Activated T-cell treated with anti-CD3 and anti-CD28 coated beads for 24 hours (primary cell): ENCODE results near the gene DIABLO.
"Not testable (repeated sequence)": the region's sequence is repeated elsewhere in the genome, so short reads cannot be mapped to it uniquely, and the experiment has no call there.

Source experiments
- DNase-seq: peaks from one replicate; pipeline ENCODE4 v3.0.0-alpha.2; 2020; ENCODE audit warnings: low read depth

The DIABLO gene

DNA sequence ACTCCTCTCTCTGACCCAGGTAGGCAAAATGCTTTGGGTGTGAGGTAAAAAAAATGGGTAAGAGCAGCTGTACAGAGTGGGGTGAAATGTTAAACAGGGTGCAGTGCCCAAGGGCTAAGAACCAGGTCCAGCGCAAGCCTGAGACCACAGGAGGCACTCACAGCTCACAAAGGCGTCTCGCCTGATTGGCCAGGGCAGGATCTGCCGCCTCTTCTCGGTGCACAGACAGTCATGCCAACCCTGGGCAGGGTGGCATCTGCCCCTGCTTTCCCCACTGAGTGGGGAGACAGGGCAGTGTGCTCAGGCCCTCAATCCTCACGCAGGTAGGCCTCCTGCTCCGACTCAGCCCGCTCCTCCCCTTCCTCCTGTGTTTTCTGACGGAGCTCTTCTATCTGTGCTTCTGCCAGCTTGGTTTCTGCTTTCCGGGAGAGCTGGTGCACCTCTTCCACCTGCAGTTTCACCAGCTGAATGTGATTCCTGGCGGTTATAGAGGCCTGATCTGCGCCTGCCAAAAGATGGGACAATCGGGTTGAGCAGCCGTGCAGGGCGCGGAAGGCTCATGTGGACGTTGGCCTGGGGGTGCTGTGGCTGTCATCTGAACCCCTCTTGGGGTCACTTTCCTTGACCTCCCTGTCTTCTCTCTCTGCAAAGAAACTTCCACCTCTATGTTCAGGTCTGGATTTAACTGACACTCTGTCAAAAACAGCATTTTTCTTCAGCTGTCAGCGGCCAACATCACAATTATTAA, 17.6 kb downstream of the DIABLO start:
- DNase-seq = no peak

DNA sequence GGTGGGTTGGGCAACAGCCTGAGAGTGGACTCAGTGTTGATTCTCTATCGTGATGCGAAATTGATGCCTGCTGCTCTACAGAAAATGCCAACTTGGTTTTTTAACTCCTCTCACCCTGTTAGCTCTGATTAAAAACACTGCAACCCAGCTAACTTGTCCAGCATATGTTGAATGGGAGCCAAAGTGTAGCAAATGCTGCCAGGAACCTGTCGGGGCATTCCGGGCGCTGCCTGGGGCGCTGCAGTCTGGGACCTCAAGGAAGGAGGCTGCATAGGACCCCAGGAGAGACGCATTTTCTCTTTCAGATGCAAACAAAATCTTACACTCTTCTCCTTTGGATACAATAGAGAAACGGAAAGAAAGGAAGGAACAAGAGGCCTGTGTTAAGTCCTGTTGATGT, 18.5 kb downstream of the DIABLO start:
- no peak for DNase-seq

DNA sequence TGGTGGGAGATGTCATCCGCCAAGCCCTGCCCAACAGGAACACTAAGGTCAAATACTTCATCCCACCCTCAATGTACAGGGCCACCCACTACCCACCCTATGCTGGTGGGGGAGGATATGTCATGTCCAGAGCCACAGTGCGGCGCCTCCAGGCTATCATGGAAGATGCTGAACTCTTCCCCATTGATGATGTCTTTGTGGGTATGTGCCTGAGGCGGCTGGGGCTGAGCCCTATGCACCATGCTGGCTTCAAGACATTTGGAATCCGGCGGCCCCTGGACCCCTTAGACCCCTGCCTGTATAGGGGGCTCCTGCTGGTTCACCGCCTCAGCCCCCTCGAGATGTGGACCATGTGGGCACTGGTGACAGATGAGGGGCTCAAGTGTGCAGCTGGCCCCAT, 18.9 kb downstream of the DIABLO start:
- no peak for DNase-seq

DNA sequence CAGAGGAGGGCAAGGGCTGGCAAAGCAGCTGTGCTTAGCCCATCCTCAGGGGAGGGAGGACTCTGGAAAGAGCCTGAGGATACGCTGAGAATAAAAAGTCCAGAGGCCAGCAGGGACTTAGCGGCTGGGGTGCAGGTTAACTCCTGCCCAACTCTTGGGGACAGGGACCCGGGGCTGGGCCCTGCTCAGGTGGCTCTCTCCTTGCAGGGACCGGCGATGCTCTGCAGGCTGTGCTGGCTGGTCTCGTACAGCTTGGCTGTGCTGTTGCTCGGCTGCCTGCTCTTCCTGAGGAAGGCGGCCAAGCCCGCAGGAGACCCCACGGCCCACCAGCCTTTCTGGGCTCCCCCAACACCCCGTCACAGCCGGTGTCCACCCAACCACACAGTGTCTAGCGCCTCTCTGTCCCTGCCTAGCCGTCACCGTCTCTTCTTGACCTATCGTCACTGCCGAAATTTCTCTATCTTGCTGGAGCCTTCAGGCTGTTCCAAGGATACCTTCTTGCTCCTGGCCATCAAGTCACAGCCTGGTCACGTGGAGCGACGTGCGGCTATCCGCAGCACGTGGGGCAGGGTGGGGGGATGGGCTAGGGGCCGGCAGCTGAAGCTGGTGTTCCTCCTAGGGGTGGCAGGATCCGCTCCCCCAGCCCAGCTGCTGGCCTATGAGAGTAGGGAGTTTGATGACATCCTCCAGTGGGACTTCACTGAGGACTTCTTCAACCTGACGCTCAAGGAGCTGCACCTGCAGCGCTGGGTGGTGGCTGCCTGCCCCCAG, 19.6 kb downstream of the DIABLO start:
- no peak for DNase-seq

DNA sequence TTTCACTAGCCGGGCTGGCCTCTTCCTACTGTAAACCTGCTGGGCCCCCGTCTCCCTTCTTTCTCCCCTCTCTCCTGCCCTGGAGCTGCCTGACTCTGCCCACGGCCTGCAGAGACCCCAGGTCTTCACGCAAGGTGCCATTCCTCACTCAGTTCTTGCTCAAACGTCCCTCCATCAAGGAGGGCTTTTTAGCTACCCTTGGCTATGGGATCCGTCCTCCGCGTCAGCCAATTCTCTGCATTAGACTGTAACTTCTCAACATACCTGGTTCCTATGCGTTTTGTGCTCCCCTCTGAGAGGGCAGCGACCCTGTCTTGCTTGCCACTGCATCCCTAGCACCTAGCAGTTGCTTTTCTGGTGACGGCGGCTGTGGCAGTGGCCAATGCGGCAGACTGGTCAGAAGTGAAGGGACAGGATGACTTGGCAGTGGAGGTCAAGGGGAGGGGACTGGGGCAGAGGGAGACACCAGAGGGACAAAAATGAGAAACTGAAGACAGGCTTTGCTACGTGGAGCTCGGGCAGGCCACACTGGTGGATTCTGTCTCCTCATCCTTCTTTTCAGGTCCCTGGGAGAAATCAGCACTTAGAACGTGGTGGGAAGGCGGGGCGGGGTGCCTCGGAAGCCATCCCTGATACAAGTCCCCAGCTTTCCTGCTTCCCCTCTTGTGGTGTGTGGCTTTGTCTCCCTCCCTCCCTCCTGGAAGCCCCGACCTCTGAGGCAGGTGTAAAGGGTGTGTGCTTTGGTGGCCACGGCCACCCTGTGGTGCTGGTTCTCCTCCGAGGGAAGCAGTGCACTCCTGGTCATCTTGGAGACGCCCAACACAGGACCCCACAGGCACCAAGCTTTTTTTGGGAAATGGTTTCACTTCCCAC, 20.6 kb downstream of the DIABLO start:
- DNase-seq = no peak

DNA sequence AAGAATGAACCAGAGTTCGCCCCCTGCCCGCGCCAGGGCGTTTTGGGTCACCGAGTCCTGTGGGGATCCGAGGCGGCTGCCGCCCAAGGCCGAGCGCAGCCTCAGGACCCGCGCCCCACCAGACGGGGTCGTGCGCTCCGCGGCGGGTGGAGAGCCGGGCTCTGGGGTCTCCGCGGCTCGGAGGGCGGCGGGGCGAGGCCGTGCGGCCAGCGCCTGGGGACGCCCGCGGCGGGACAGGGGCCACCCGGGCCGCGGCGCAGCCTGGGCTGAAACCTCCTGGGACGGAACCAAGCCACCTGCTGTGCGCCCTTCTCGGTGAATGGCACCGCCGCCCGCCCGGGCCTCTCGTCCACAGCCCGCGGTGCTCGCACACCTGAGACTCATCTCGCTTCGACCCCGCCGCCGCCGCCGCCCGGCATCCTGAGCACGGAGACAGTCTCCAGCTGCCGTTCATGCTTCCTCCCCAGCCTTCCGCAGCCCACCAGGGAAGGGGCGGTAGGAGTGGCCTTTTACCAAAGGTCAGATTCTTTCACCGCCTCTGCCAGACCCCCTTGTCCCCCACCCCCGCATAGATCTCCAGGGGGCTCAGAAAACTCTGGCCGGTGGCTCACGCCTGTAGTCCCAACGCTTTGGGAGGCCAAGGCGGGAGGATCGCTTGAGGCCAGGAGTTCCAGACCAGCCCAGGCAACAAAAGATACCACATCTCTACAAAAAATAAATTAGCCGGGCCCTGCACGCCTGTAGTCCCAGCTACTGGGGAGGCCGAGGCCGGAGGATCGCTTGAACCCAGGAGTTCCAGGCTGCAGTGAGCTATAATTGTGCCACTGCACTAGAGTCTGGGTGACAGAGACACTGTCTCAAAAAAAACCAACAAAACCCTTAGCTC, 21.4 kb downstream of the DIABLO start:
- no peak for DNase-seq

DNA sequence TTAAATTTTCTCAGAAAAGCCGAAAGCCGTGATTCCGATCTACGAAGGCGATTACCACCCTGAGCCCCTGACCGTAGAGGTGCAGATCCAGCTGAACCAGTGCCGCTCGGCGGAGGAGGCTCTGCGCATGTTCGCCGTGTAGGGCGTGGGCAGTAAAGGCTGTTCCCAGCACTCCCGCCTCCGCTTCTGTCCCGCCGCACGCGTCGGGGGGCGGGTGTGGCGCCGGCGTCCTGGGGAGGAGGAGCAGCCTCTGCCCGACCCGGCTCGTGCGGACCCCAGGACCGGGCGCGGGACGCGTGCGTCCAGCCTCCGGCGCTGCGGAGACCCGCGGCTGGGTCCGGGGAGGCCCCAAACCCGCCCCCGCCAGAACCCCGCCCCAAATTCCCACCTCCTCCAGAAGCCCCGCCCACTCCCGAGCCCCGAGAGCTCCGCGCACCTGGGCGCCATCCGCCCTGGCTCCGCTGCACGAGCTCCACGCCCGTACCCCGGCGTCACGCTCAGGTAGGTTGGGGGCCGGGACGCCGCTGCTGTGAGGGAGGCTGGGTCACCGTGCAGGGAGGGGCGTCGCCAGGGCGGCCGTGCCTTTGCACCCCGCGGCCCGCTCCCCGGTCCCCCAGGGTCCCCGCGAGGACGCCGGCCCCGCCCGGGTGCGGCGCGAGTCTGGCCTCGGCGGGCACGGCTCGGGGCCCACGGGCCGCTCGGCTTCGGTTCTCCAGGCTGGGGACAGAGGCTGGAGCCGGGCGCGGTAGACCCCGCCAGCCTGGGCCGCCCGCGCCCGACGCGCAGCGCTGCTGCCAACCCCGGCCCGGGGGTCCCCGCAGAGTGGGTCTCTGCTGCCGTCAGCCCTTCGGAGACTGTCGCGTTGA, 22.3 kb downstream of the DIABLO start, which contains the start of gene B3GNT4:
TSS of gene B3GNT4 (plus strand) at position 409 of the 866 bp plus-strand sequence. CDS start 910 bp downstream, outside the sequence.
- peak; percentile 34 for DNase-seq

DNA sequence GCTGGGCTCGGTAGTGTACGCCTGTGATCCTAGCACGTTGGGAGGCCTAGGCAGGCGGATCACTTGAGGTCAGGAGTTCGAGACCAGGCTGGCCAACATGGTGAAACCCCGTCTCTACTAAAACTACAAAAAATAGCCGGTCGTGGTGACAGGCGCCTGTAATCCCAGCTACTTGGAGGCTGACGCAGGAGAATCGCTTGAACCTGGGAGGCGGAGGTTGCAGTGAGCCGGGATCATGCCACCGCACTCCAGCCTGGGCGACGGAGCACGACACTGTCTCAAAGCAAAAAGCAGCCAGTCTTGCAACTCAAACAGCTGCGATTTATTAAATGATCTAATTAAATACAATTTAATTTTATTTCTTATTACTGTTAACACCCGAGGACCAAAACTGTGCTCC, 23.0 kb downstream of the DIABLO start:
- not testable (repeated sequence) for DNase-seq

DNA sequence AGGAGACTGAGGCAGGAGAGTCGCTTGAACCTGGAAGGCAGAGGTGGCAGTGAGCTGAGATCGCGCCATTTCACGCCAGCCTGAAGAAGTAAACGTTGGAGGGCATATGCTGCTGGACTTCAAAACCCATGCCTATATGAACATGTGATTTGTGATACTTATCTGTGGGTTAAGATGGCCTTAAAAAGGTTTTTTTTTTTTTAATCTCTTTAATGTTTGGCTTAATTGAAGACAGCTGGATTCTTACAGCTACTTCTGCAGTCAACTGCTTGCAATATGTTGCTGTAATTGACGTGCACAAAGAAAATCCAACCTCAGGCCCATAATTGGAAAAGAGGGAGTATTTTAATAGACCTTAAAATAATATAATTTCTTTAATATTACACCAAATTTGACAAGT, 23.8 kb downstream of the DIABLO start:
- no peak for DNase-seq

DNA sequence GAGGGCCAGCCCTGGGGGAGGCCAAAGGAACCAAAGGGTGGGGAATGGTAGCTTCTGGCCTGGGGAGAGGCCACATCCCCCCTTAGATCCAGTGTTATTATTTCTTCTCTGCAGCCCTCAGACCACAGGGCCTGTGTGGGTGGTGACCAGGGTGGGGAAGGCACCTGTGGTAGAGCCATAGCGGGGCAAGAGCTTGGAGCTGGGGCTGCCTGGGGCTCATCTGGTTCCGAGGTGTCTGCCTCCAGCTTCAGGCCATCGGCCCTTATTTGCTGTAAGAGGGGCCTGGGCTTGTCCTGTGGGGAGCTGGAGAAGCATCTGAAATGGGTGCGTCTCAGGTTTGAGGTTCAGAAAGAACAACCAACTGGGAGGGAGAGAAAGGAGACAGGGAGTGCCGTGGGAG, 24.5 kb downstream of the DIABLO start:
- DNase-seq = no peak

DNA sequence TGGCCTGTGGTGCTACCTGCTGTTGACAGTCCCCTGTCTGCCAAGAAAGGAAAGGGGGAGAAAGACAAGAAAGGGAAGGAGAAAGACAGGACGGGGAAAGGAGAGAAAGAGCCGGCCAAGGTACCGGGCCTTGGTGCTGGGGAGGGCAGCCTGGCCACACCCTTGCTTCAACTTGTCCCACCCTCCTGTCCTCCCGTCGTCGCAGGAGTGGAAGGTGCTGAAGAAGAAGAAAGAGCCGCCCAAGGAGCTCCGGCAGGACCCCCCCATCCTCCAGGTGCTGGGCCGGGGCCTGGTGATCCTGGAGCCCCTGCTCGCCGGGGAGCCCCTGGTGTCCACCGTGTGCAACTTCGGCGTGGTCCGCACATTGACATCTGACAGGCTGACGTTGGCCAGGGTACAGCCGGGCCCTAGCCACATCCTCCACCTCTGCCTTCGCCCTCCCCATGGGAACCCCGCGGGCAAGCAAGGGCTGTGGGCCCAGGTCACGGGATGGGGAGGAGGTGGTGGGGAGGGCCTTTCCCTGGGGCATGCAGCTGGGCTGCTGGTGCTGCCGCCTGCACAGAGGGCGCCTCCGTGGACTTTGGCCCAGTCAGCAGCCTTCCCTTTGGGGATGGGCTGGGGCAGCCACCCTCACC, 25.2 kb downstream of the DIABLO start:
- no peak for DNase-seq

DNA sequence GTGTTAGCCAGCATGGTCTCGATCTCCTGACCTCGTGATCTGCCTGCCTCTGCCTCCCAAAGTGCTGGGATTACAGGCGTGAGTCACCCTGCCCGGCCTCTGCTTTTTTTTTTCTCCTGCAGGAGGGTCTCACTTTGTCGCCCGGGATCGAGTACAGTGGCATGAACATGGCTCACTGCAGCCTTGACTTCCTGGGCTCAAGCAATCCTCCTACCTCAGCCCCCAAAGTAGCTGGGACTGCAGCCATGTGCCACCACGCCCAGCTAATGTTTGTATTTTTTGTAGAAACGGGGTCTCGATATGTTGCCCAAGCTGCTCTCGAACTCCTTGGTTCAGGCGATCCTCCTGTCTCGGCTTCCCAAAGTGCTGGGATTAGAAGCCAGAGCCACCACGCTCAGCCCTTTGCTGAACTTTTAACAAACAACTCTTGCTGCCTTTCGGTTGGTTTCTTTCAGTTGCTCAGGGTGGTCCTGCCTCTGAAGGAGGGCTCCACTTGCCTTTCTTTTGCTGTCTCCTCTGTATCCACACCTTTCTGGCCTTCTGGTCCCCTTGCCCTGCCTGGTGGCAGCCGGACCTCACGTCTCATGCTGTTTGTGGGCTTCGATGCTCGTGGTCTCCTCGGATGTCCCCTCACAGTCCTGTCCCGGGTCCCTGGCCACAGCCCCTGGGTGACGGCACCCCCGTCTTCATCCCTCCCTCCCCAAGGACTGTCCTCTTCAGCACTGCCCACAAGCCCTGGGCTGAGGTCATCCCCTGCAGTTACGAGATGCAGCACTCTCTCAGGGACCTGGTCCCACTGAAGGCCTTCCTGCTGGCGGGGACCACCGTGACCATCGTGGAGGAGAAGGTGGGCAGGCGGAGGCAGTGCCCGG, 26.1 kb downstream of the DIABLO start:
- no peak for DNase-seq

DNA sequence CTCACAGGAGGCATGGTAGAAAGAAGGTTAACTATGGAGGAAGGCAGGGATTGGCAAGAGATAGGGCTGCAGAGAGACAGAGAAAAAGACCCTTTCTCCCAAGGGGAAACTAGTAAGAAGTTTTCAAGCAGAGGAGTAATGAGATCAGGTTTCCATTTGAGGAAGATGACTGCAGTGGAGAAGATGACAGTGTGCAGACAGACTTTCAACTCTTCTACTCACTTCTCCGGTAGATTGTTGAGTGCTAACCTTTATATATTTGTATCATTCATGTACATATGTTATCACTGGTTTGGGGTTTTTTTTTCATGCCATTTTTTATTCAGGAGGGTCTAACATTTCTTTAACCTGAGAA, 28.3 kb downstream of the DIABLO start:
- DNase-seq = no peak

DNA sequence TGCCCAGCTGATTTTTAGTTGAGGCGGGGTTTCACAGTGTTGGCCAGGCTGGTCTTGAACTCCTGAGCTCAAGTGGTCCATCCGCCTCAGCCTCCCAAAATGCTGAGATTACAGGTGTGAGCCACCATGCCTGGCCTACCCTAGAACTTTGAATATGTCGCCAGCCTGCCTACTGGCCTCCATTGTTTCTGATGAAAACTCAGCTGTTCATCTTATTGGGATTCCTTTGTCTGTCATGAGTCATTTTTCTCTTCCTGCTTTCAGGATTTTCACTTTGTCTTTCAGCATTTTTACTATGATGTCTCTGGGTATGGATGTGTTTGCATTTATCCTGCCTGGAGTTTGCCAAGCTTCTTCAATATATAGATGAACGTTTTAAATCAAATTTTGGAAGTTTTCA, 30.4 kb downstream of the DIABLO start:
- DNase-seq = no peak

DNA sequence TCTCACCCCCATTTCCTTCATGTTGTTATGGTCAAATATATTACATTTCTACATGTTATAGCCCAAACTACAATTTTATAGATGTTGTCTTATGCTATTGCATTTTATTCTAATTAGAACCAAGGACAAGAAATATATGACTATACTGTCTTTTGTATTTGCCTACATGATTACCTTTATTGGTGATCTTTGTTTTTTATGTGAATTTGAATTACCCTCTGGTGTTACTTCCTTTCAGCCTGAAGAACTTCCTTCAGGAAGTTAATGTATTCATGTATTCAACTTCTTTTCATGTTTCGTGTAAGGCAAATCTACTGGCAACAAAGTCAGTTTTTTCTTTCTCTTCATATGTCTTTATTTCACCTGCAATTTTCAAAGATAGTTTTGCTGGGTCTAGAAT, 31.0 kb downstream of the DIABLO start:
- no peak for DNase-seq

DNA sequence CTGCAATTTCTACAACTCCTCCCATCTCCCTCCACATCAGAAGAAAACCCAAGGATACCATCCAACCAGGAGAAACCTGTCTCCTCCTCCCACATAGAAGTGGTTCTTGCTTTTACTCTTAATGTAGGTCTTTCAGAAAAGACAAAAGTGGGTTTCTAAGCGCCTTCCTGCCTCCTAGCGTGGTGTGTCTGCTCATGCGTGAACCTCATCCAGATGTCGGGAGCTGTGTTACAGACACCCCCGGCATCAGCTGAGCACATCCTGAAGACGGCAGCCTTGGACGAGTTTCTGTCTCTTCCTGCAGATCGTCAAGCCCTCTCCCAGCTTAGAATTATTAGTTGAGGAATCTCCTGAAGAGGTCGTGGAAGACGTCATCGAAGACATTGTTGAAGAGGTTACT, 33.4 kb downstream of the DIABLO start:
- no peak for DNase-seq

DNA sequence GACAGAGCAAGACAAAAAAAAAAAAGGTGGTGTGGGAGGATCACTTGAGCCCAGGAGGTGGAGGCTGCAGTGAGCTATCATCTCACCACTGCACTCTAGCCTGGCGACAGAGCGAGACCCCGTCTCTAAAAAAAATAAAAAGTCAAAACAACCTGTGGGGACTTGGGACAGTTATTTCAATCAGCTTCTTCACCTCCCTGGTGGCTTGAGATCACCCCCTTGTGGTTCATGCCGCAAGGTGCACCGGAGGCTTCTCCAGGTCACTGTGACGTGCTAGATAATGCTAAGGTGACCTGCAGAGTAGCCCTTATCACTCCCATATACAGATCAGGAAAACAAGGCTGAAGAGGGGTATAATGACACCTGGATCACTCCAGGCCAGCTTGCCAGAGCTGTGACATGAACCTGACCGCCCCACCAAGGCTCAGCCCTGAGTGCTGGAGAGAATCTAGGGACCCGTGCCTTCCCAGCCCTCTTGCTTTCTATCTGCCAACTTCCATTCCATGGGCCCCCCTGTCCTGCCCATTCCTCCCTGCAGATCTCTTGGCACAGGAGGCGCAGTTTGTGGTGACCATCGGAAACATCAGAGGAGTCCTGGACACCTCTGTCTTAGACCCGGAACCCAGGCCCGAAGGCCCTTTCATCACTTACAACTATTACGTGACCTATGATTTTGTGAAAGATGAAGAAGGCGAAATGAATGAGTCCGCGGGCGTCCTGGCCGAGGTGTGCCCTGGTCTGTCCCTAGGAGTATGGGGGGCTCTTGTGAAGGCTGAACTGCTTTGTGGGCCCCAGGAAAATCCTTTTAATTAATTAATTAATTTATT, 34.8 kb downstream of the DIABLO start:
- peak; percentile 63 for DNase-seq
